OCI-LY7 (cell line): Measurements from ENCODE around the gene SRD5A3. TPM values are rescaled to one million over a fixed set of nuclear protein-coding genes. Genes with fewer than 3 reads are reported as not detected.

Source experiments
- BruUV-seq: library from RNA; stranded (reverse); fragments of 400-500 nt; replicated peaks from 2 replicates; lab custom pipeline; 2021; lab: Mats Ljungman, UMichigan
- CTCF ChIA-PET: fragments of 300-600 bp; sonication (Branson Sonifier 250); formaldehyde crosslinking; loops from one replicate; lab custom pipeline; 2022; ENCODE audit warnings: antibody characterized with exemption; ENCODE audit not compliant: unreplicated experiment; lab: Charles Lee
- POLR2A ChIA-PET: fragments of 300-600 bp; sonication (Branson Sonifier 250); formaldehyde crosslinking; loops from one replicate; lab custom pipeline; 2022; ENCODE audit warnings: antibody characterized with exemption; lab: Charles Lee
- DNase-seq: peaks from one replicate; pipeline ENCODE4 v3.0.0-alpha.2; 2015; ENCODE audit warnings: low spot score
- H2AFZ ChIP-seq: fragments of 200-600 bp; sonication (generic), shearing (Covaris generic); 2 replicates; pipeline ENCODE4 v1.6.1; 2014; ENCODE audit warnings: mild to moderate bottlenecking, antibody characterized with exemption, low read length, moderate library complexity
- H3K27ac ChIP-seq: fragments of 200-600 bp; sonication (generic); 2 replicates; pipeline ENCODE4 v1.5.1; 2014; ENCODE audit warnings: mixed run types, low read depth, mild to moderate bottlenecking, moderate library complexity, low read length, inconsistent platforms; ENCODE audit not compliant: poor library complexity, severe bottlenecking
- H3K36me3 ChIP-seq: fragments of 200-600 bp; sonication (generic); 2 replicates; pipeline ENCODE4 v1.6.1; 2014; ENCODE audit warnings: mild to moderate bottlenecking, antibody characterized with exemption, low read length, moderate library complexity, mixed read lengths; ENCODE audit not compliant: insufficient read depth
- H3K4me1 ChIP-seq: fragments of 200-600 bp; sonication (generic); 2 replicates; pipeline ENCODE4 v1.5.1; 2014; ENCODE audit warnings: mild to moderate bottlenecking, low read length; ENCODE audit not compliant: insufficient read depth, poor library complexity, severe bottlenecking
- H3K4me2 ChIP-seq: fragments of 200-600 bp; sonication (generic); 2 replicates; pipeline ENCODE4 v1.6.1; 2014; ENCODE audit warnings: mild to moderate bottlenecking, low read length
- H3K4me3 ChIP-seq: fragments of 200-600 bp; sonication (generic); 2 replicates; pipeline ENCODE4 v1.5.1; 2014; ENCODE audit warnings: mild to moderate bottlenecking, low read depth, low read length; ENCODE audit not compliant: poor library complexity, severe bottlenecking
- H3K79me2 ChIP-seq: fragments of 200-600 bp; sonication (generic); 2 replicates; pipeline ENCODE4 v1.6.1; 2016; ENCODE audit warnings: low read depth, mild to moderate bottlenecking, low read length, moderate library complexity, mixed read lengths; ENCODE audit not compliant: insufficient read depth
- H3K9me2 ChIP-seq: fragments of 200-600 bp; sonication (generic); 2 replicates; pipeline ENCODE4 v1.6.1; 2016; ENCODE audit warnings: mild to moderate bottlenecking, low read length, mixed read lengths; ENCODE audit not compliant: insufficient read depth
- H3K9me3 ChIP-seq: fragments of 200-600 bp; sonication (generic); 2 replicates; pipeline ENCODE4 v1.6.1; 2014; ENCODE audit warnings: mild to moderate bottlenecking, mixed run types, low read length, mixed read lengths
- H4K20me1 ChIP-seq: fragments of 200-600 bp; sonication (generic); 2 replicates; pipeline ENCODE4 v1.6.1; 2014; ENCODE audit warnings: mild to moderate bottlenecking, antibody characterized with exemption, low read length, moderate library complexity, mixed read lengths; ENCODE audit not compliant: insufficient read depth
- EZH2phosphoT487 ChIP-seq: fragments of 200-600 bp; sonication (generic); IDR thresholded peaks from 2 replicates; pipeline ENCODE4 v1.6.1; 2018; ENCODE audit warnings: low read depth, borderline replicate concordance, mild to moderate bottlenecking, mixed run types, antibody characterized with exemption, low read length, moderate library complexity, mixed read lengths
- intact Hi-C: fragments of 100-400 bp; cut with micrococcal nuclease; formaldehyde crosslinking; loops from one replicate; pipeline ENCODE4 v1.10.0; 2022; ENCODE audit not compliant: unreplicated experiment
- total RNA-seq, 2 experiments: library from RNA; depleted of rRNA in 1 of 2; stranded (reverse); fragments of >200 nt in 1 of 2; shearing (Covaris generic) in 1 of 2; gene quantifications; 2 replicates each; pipeline ENCODE4 v1.2.3, GENCODE V29; 2014 to 2022
- TF ChIP-seq, protein P1 (sequence below): fragments of 200-600 bp; sonication (generic); conservative IDR thresholded peaks from 2 replicates; pipeline ENCODE4 v1.5.1; 2014; ENCODE audit warnings: mild to moderate bottlenecking, antibody characterized with exemption, low read length, moderate library complexity, mixed read lengths

The SRD5A3 gene
- total RNA-seq, 2 experiments from 2014 or later = 3.9 to 15.3 TPM

DNA sequence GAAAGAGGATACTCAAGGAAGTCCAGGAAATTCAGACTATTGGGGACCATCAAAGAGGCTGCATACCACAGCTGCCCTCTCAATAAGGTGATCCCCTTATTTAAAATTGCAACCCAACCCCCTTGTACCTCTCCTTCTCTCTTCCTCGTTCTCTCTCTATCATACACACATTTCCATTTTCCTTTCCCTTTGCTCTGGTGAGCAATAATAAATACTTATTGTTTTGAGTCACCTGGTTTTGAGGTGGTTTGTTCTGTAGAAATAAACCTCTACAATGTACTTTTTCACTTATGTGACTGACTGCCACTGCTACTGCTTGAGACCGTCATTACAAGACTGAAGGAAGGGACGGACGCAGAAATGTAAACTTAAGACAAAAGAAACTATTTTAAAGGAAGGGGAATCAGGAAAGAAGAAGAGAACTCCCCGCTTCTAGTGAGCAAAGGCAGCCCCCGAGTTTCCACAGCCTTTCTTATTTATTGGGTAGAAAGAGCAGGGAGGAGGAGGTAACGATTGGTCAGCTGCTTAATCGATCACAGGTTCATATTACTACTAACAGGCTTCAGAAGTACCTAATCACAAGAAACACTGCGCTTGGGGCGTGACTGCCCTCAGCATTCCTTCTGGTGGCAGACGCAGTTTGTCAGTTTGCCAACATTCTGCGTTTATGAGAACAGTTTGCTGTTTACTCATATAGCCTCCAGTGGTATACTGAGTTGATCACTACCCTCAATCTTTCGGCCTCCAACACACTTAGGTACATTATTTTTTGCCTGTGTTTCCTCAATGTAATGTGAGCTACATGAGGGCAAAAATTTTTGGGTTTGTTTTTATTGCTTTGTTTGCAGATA lies 32.8 kb downstream of the SRD5A3 start:
- TF ChIP-seq, protein P1, sequence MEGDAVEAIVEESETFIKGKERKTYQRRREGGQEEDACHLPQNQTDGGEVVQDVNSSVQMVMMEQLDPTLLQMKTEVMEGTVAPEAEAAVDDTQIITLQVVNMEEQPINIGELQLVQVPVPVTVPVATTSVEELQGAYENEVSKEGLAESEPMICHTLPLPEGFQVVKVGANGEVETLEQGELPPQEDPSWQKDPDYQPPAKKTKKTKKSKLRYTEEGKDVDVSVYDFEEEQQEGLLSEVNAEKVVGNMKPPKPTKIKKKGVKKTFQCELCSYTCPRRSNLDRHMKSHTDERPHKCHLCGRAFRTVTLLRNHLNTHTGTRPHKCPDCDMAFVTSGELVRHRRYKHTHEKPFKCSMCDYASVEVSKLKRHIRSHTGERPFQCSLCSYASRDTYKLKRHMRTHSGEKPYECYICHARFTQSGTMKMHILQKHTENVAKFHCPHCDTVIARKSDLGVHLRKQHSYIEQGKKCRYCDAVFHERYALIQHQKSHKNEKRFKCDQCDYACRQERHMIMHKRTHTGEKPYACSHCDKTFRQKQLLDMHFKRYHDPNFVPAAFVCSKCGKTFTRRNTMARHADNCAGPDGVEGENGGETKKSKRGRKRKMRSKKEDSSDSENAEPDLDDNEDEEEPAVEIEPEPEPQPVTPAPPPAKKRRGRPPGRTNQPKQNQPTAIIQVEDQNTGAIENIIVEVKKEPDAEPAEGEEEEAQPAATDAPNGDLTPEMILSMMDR = no peak
- DNase-seq = no peak
- Histone ChIP-seq H3K36me3 (no peaks in the 10 kb centered on the region), H3K4me1 (no peaks in the 10 kb centered on the region), H2AFZ (no peak overlapping the region), H3K27ac (no peak overlapping the region), H3K4me3 (no peak overlapping the region), H3K4me2 (no peak overlapping the region), H3K9me3 (no peaks in the 10 kb centered on the region), H3K9me2 (no peaks in the 10 kb centered on the region), H4K20me1 (no peaks in the 10 kb centered on the region), H3K79me2 (no peaks in the 10 kb centered on the region)
- POLR2A ChIA-PET = interaction anchor here (0.8 kb wide), 1 partner anchor 10 kb away, joined by 4 read pairs; no protein-coding TSS in a partner anchor
- intact Hi-C loops = no loop called here
- CTCF ChIA-PET = no interaction called here
- no TSS peak for BruUV-seq

DNA sequence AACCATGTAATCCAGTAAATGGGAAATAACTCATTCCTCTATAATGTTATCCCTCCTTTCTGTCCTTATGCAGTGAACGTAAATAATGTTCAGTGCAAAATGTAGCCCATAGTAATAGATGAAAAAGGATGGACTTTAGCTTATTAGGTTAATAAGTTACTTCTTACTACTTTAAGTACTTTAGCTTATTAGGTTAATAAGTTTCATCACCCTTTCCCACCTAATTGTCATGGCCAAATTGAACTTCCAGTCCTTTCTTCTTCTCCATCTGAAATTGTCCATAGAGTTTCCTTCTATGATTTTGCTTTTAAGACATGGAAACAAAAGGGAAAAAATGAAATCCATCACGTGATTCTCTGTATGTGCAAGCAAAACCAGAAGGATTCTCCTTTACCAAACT lies 34.5 kb downstream of the SRD5A3 start:
- DNase-seq = no peak
- no peak overlapping the region for H2AFZ ChIP-seq
- no peaks in the 10 kb centered on the region for H3K4me1 ChIP-seq
- no peak overlapping the region for H3K4me3 ChIP-seq
- no TSS peak for BruUV-seq
- no peaks in the 10 kb centered on the region for H3K9me3 ChIP-seq
- no peaks in the 10 kb centered on the region for H3K36me3 ChIP-seq
- intact Hi-C loops = no loop called here
- H3K9me2 ChIP-seq = no peaks in the 10 kb centered on the region
- no peak overlapping the region for H3K27ac ChIP-seq
- H4K20me1 ChIP-seq = no peaks in the 10 kb centered on the region
- POLR2A ChIA-PET = no interaction called here
- H3K79me2 ChIP-seq = no peaks in the 10 kb centered on the region
- no peak overlapping the region for H3K4me2 ChIP-seq
- CTCF ChIA-PET = no interaction called here
- TF ChIP-seq, protein P1 = no peak
- TF ChIP-seq EZH2phosphoT487 = no peak

DNA sequence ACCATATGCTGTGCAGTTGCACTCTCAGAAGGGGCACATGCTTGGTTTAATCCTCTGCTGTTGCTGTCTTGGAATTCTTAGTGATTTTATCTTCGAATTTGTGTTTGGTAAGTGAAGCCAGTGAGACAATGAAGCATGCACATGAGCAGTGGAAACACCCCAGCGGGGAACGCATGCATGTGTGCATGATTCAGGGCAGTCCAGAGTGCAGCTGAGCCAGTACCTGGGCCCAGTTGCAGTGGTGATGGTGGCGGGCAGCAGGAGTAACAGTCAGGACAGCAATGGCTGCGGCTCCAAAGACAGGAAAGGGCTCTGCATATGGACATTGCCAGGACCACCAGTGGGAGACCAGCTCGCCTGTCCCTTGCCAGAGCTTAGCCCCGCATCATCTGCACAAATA lies 35.5 kb downstream of the SRD5A3 start:
- H3K9me2 ChIP-seq = no peaks in the 10 kb centered on the region
- H3K9me3 ChIP-seq = no peaks in the 10 kb centered on the region
- no peak for TF ChIP-seq EZH2phosphoT487
- H4K20me1 ChIP-seq = no peaks in the 10 kb centered on the region
- H3K4me2 ChIP-seq = no peak overlapping the region
- H3K27ac ChIP-seq = no peak overlapping the region
- no peaks in the 10 kb centered on the region for H3K79me2 ChIP-seq
- ChIA-PET POLR2A (no interaction called here), CTCF (no interaction called here)
- no peak overlapping the region for H3K4me3 ChIP-seq
- peaks cover 5% of the 10 kb centered on the region for H3K4me1 ChIP-seq
- H2AFZ ChIP-seq = no peak overlapping the region
- DNase-seq = no peak
- intact Hi-C loops = no loop called here
- BruUV-seq = no TSS peak
- H3K36me3 ChIP-seq = no peaks in the 10 kb centered on the region
